HepG2 (cell line): ENCODE data around the gene ACSS1. TPM values are rescaled to one million over a fixed set of nuclear protein-coding genes. Genes with fewer than 3 reads are reported as not detected.

Experiments
- ATAC-seq: fragments of 200-7000 bp; cut with Tn5 transposase; 3 replicates; pipeline ENCODE4 v1.9.1; 2020; ENCODE audit warnings: mild to moderate bottlenecking, moderate library complexity
- BruUV-seq: library from RNA; stranded (reverse); fragments of 400-500 nt; replicated peaks from 2 replicates; lab custom pipeline; 2021; lab: Mats Ljungman, UMichigan
- CTCF ChIA-PET: fragments of 300-600 bp; formaldehyde crosslinking; extraction: SDS; loops from one replicate; lab custom pipeline; 2021; ENCODE audit warnings: low total read pairs, inconsistent platforms, low intra/inter-chr PET ratio; lab: Yijun Ruan, JAX
- POLR2A ChIA-PET: fragments of 350-600 bp; sonication (Branson Sonifier 250); formaldehyde crosslinking; loops from one replicate; lab custom pipeline; 2020; ENCODE audit warnings: antibody characterized with exemption, inconsistent platforms; lab: Yijun Ruan, JAX
- DNase-seq: peaks from one replicate; pipeline ENCODE4 v3.0.0-alpha.2; 2015; ENCODE audit warnings: low spot score
- FAIRE-seq: peaks from 3 replicates; lab custom pipeline; 2011; peaks lifted over from hg19 to GRCh38; lab: Jason Lieb, UNC
- H2AFZ ChIP-seq: one replicate; pipeline ENCODE4 v1.6.1; 2011; ENCODE audit warnings: low read length, inconsistent platforms
- H3K27ac ChIP-seq: fragments of 300-600 bp; 3 replicates; pipeline ENCODE4 v1.8.0; 2011; ENCODE audit warnings: mixed run types, mild to moderate bottlenecking, mixed read lengths, low read length, inconsistent platforms; ENCODE audit not compliant: insufficient read depth; ENCODE audit errors: extremely low read length
- H3K27me3 ChIP-seq, 2 experiments: fragments of 200-600 bp in 1 of 2; 2 replicates in 1 of 2; 3 replicates in 1 of 2; pipeline versions ENCODE4 v1.6.0 to v1.8.0; 2011; ENCODE audit warnings: low read length in 2 of 2, mild to moderate bottlenecking in 2 of 2, moderate library complexity in 2 of 2, inconsistent platforms in 1 of 2; ENCODE audit not compliant: insufficient read depth in 2 of 2, control insufficient read depth in 1 of 2
- H3K36me3 ChIP-seq, 2 experiments: fragments of 200-600 bp in 1 of 2; replicated peaks in 1 of 2; 2 replicates in 1 of 2; 3 replicates in 1 of 2; pipeline versions ENCODE4 v1.5.1 to v1.8.0; 2011; ENCODE audit warnings: low read length in 2 of 2, inconsistent platforms in 1 of 2; ENCODE audit not compliant: insufficient read depth in 2 of 2, control insufficient read depth in 1 of 2
- H3K4me1 ChIP-seq: 2 replicates; pipeline ENCODE4 v1.5.1; 2012; ENCODE audit warnings: low read length, inconsistent platforms; ENCODE audit not compliant: insufficient read depth
- H3K4me2 ChIP-seq: 2 replicates; pipeline ENCODE4 v1.6.0; 2011; ENCODE audit warnings: low read depth, low read length, inconsistent platforms
- H3K4me3 ChIP-seq, 3 experiments: fragments of 200-600 bp in 1 of 3; sonication (generic), shearing (Covaris generic) in 1 of 3; replicated peaks in 1 of 3; 2 replicates each; pipeline ENCODE4 v1.5.1; 2011 to 2016; ENCODE audit warnings: low read length in 3 of 3, inconsistent platforms in 2 of 3, low read depth in 2 of 3, mild to moderate bottlenecking in 2 of 3, control low read depth in 1 of 3, mixed read lengths in 1 of 3; ENCODE audit not compliant: insufficient read depth in 1 of 3
- H3K79me2 ChIP-seq: one replicate; pipeline ENCODE4 v1.6.1; 2011; ENCODE audit warnings: low read length, inconsistent platforms; ENCODE audit not compliant: insufficient read depth
- H3K9ac ChIP-seq: 2 replicates; pipeline ENCODE4 v1.6.0; 2011; ENCODE audit warnings: mild to moderate bottlenecking, low read depth, low read length, inconsistent platforms; ENCODE audit not compliant: insufficient read depth
- H3K9me3 ChIP-seq: 2 replicates; pipeline ENCODE4 v1.5.1; 2012; ENCODE audit warnings: mild to moderate bottlenecking, low read length
- H4K20me1 ChIP-seq: 2 replicates; pipeline ENCODE4 v1.6.0; 2011; ENCODE audit warnings: inconsistent platforms, mild to moderate bottlenecking, low read length, moderate library complexity; ENCODE audit not compliant: insufficient read depth
- BRD4 ChIP-seq: sonication (generic); formaldehyde crosslinking; IDR thresholded peaks from 2 replicates; pipeline ENCODE4 v1.4.0; 2020; ENCODE audit warnings: missing genetic modification reagents
- GPBP1L1 ChIP-seq: sonication (generic); formaldehyde crosslinking; IDR thresholded peaks from 2 replicates; pipeline ENCODE4 v1.5.0; 2020; ENCODE audit warnings: mild to moderate bottlenecking, missing genetic modification reagents
- JDP2 ChIP-seq: sonication (generic); formaldehyde crosslinking; IDR thresholded peaks from 2 replicates; pipeline ENCODE4 v1.8.1; 2022; ENCODE audit warnings: missing genetic modification reagents, borderline replicate concordance
- KLF13 ChIP-seq: sonication (generic); formaldehyde crosslinking; IDR thresholded peaks from 2 replicates; pipeline ENCODE4 v1.4.0; 2020; ENCODE audit warnings: mild to moderate bottlenecking, missing genetic modification reagents
- MBD4 ChIP-seq: IDR thresholded peaks from 2 replicates; pipeline ENCODE4 v1.6.1; 2012; ENCODE audit warnings: low read length, inconsistent platforms, borderline replicate concordance
- PHB2 ChIP-seq: fragments of 450-650 bp; IDR thresholded peaks from 2 replicates; pipeline ENCODE4 v1.6.1; 2018; ENCODE audit not compliant: partially characterized antibody
- REXO4 ChIP-seq: sonication (generic); formaldehyde crosslinking; IDR thresholded peaks from 2 replicates; pipeline ENCODE4 v1.8.0; 2022; ENCODE audit warnings: missing genetic modification reagents, mild to moderate bottlenecking, borderline replicate concordance
- SNRNP70 ChIP-seq: fragments of 200-400 bp; formaldehyde crosslinking; IDR thresholded peaks from 2 replicates; pipeline ENCODE4 v1.6.1; 2017; ENCODE audit warnings: mild to moderate bottlenecking, low read depth, low read length, moderate library complexity
- ZNF776 ChIP-seq: sonication (generic); formaldehyde crosslinking; IDR thresholded peaks from 2 replicates; pipeline ENCODE4 v1.4.0; 2020; ENCODE audit warnings: mild to moderate bottlenecking, missing genetic modification reagents
- whole genome bisulfite sequencing: methylation state at CpG from one replicate; pipeline ENCODE4 v1.1.6; 2017; ENCODE audit warnings: low lambda C conversion rate; 5-methylcytosine and 5-hydroxymethylcytosine counted together
- in situ Hi-C: cut with HindIII; loops from 2 replicates; pipeline ENCODE4 v1.10.0; 2017; ENCODE audit warnings: low pct_unique_long_range_greater_than_20kb; ENCODE audit not compliant: extremely low pct_ligation_motif_present
- intact Hi-C: fragments of 100-400 bp; cut with micrococcal nuclease; formaldehyde crosslinking; loops from one replicate; pipeline ENCODE4 v1.10.0; 2022; ENCODE audit not compliant: unreplicated experiment
- polyA plus RNA-seq, 8 experiments: library from polyadenylated mRNA; depleted of rRNA in 3 of 8; stranded (reverse) in 7 of 8; unstranded in 1 of 8; fragments of >200 nt; fragmentation: Illumina TruSeq in 4 of 8; extraction: Trizol in 4 of 8; gene quantifications; 2 replicates each; pipeline versions ENCODE4 v1.2.1 to v1.2.3, GENCODE V29; 2011 to 2016; ENCODE audit warnings: low read depth in 4 of 8, missing spikeins in 1 of 8, mixed read lengths in 1 of 8; ENCODE audit not compliant: insufficient read depth in 1 of 8
- total RNA-seq, 5 experiments: library from RNA; depleted of rRNA; stranded (reverse); fragments of >200 nt; fragmentation: Illumina TruSeq; extraction: Trizol; gene quantifications; 2 replicates each; pipeline ENCODE4 v1.2.3, GENCODE V29; 2016; ENCODE audit warnings: low read depth in 1 of 5
- TF ChIP-seq, protein P1 (sequence below): sonication (generic); formaldehyde crosslinking; IDR thresholded peaks from 2 replicates; pipeline ENCODE4 v1.4.0; 2020; ENCODE audit warnings: mild to moderate bottlenecking, missing genetic modification reagents
- TF ChIP-seq, protein P2 (sequence below): sonication (generic); formaldehyde crosslinking; IDR thresholded peaks from 2 replicates; pipeline ENCODE4 v1.4.0; 2020; ENCODE audit warnings: missing genetic modification reagents

ACSS1 gene
- total and polyA plus RNA-seq, 2 of the 13 experiments (the other 11 are each of a cell fraction or from before 2014, with no cell fraction given) = 15.2 to 41.6 TPM

- no peaks in the 10 kb centered on the region for H3K9me3 ChIP-seq
- 83% methylated on average over 6 of the region's 6 CpGs for WGBS
- H3K4me1 ChIP-seq = no peaks in the 10 kb centered on the region
- no peak overlapping the region for H3K9ac ChIP-seq
- ATAC-seq (no peak), FAIRE-seq (no peak), DNase-seq (no peak)
- H3K36me3 ChIP-seq = peaks cover 0 to 3% of the 10 kb centered on the region in 2 experiments; a peak in 4 of 5 replicates
- ChIA-PET POLR2A (no interaction called here), CTCF (no interaction called here)
- H3K79me2 ChIP-seq = no peaks in the 10 kb centered on the region
- no peak overlapping the region for H3K4me2 ChIP-seq
- no peak overlapping the region for H3K27ac ChIP-seq
- intact Hi-C loops (no loop called here), in situ Hi-C loops (no loop called here)
- H4K20me1 ChIP-seq = no peaks in the 10 kb centered on the region
- no peak overlapping the region for H3K4me3 ChIP-seq
- TF ChIP-seq SNRNP70 (no peak), BRD4 (no peak), PHB2 (no peak), KLF13 (no peak), GPBP1L1 (CRISPR knock-in tag) (no peak), REXO4 (CRISPR knock-in tag) (no peak), JDP2 (CRISPR knock-in tag) (no peak), MBD4 (no peak), ZNF776 (CRISPR knock-in tag) (no peak)
- TF ChIP-seq, protein P1, sequence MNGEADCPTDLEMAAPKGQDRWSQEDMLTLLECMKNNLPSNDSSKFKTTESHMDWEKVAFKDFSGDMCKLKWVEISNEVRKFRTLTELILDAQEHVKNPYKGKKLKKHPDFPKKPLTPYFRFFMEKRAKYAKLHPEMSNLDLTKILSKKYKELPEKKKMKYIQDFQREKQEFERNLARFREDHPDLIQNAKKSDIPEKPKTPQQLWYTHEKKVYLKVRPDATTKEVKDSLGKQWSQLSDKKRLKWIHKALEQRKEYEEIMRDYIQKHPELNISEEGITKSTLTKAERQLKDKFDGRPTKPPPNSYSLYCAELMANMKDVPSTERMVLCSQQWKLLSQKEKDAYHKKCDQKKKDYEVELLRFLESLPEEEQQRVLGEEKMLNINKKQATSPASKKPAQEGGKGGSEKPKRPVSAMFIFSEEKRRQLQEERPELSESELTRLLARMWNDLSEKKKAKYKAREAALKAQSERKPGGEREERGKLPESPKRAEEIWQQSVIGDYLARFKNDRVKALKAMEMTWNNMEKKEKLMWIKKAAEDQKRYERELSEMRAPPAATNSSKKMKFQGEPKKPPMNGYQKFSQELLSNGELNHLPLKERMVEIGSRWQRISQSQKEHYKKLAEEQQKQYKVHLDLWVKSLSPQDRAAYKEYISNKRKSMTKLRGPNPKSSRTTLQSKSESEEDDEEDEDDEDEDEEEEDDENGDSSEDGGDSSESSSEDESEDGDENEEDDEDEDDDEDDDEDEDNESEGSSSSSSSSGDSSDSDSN (CRISPR knock-in tag) = no peak
- TF ChIP-seq, protein P2, sequence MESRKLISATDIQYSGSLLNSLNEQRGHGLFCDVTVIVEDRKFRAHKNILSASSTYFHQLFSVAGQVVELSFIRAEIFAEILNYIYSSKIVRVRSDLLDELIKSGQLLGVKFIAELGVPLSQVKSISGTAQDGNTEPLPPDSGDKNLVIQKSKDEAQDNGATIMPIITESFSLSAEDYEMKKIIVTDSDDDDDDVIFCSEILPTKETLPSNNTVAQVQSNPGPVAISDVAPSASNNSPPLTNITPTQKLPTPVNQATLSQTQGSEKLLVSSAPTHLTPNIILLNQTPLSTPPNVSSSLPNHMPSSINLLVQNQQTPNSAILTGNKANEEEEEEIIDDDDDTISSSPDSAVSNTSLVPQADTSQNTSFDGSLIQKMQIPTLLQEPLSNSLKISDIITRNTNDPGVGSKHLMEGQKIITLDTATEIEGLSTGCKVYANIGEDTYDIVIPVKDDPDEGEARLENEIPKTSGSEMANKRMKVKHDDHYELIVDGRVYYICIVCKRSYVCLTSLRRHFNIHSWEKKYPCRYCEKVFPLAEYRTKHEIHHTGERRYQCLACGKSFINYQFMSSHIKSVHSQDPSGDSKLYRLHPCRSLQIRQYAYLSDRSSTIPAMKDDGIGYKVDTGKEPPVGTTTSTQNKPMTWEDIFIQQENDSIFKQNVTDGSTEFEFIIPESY (CRISPR knock-in tag) = no peak
- no TSS peak for BruUV-seq
- H3K27me3 ChIP-seq = no peaks in the 10 kb centered on the region
- no peak overlapping the region for H2AFZ ChIP-seq
Observed at GRCh38 chr20:25011261-25011660, 46.7 kb downstream of the ACSS1 start.
